VCaP (cell line): Measurements from ENCODE around the gene FGF12.
"Not testable (repeated sequence)": the region's sequence is repeated elsewhere in the genome, so short reads cannot be mapped to it uniquely, and the experiment has no call there.

ENCODE experiments used
- H3K27ac ChIP-seq: fragments of 450-650 bp; 2 replicates; pipeline ENCODE4 v1.5.1; 2017
- TF ChIP-seq, protein P1 (sequence below): fragments of 450-650 bp; conservative IDR thresholded peaks from 2 replicates; pipeline ENCODE4 v1.5.1; 2017; ENCODE audit warnings: mild to moderate bottlenecking, moderate library complexity

The FGF12 gene

DNA sequence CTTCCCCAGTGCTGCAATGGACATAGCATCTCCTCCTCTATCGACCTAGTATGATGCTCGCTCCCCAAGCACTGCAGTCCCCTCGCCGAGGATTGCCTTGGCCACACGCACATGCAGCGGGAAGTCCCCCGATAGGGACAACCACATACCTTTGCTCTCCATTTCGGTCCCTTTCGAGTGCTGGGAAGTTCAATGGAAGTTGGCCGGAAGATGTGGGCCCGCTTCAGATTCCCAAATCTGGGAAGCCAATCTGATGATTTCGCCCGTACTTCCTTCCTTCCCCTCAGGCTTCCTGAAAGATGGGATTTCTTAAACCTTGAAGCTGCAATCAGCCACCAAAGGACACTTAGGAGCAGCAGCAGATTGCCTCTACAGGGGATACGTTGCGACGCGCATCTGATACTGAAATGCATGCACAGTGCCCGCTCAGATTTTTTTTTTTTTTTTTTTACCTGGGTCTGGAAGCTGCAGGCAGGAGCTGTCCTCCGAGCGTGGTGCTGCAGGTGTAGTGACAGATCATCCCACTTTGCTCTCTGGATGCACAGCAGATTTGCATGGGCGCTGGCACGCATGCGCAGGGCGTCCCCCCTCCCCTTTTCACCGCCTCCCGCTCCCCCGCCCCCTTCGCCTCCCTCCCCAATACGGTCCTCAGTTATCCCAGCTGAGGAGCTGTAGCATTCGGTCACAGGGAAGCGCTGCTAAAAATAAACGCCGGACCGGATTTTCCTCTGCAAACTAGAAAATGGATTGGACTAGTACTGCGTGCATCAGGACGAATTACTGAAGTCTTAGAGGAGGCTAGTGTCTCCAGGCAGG is at the start of gene FGF12:
TSS of gene FGF12 (minus strand) at position 510 of the 816 bp plus-strand sequence.
- TF ChIP-seq, protein P1, sequence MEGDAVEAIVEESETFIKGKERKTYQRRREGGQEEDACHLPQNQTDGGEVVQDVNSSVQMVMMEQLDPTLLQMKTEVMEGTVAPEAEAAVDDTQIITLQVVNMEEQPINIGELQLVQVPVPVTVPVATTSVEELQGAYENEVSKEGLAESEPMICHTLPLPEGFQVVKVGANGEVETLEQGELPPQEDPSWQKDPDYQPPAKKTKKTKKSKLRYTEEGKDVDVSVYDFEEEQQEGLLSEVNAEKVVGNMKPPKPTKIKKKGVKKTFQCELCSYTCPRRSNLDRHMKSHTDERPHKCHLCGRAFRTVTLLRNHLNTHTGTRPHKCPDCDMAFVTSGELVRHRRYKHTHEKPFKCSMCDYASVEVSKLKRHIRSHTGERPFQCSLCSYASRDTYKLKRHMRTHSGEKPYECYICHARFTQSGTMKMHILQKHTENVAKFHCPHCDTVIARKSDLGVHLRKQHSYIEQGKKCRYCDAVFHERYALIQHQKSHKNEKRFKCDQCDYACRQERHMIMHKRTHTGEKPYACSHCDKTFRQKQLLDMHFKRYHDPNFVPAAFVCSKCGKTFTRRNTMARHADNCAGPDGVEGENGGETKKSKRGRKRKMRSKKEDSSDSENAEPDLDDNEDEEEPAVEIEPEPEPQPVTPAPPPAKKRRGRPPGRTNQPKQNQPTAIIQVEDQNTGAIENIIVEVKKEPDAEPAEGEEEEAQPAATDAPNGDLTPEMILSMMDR = no peak
- H3K27ac ChIP-seq = peak within 1 kb of the TSS; percentile 57

DNA sequence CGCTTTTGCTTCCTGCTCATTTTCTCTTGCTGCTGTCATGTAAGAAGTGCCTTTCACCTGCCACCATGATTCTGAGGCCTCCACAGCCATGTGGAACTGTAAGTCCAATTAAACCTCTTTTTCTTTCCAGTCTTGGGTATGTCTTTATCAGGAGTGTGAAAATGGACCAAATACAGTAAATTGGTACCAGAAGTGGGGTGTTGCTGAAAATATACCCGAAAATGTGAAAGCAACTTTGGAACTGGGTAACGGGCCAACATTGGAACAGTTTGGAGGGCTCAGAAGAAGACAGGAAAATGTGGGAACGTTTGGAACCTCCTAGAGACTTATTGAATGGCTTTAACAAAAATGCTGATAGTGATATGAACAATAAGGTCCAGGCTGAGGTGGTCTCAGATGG is 47.0 kb upstream of the FGF12 start:
- H3K27ac ChIP-seq = not testable (repeated sequence)

DNA sequence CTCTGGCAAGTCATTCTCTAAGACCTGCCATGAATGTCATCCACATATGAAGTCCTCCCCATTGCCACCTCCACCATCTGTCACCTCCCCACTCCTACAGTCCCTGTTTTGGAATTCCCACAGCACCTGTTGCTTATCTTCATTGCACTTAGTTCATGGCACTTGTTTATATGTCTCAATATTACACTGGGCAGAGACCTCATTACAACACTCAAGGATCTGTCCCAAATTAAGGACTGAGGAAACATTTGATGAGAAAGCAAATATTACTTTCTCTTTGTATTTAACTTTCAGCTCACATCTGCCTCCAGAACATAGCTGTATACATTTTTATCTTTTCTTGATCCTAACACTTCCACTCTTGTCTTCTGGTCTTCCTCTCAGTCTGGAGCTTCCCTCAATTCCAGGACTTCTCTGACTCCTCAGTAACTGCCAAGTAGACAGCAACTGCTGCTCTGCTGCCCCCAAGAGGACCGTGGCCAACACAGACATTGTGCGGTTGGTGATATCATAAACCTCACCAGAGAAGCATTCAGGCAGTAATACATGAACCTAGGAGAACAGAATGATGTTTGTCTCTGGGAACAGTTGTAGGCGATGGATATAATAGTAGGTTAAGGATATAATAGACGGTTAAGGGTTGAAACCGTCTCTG is 45.0 kb upstream of the FGF12 start:
- TF ChIP-seq, protein P1 = peak; percentile 92

GRCh38 chr3:192758654-192759053 is 31.3 kb upstream of the FGF12 start:
- TF ChIP-seq, protein P1 = no peak
- no peak overlapping the region for H3K27ac ChIP-seq

More for the DNA sequence above, 45.0 kb upstream of the FGF12 start:
- no peak overlapping the region for H3K27ac ChIP-seq

GRCh38 chr3:192751148-192751547 is 23.8 kb upstream of the FGF12 start:
- H3K27ac ChIP-seq = no peak overlapping the region
- TF ChIP-seq, protein P1 = no peak

- H3K27ac ChIP-seq = no peak overlapping the region
These were observed 22.9 kb upstream of the FGF12 start for GRCh38 chr3:192750201-192750600.

DNA sequence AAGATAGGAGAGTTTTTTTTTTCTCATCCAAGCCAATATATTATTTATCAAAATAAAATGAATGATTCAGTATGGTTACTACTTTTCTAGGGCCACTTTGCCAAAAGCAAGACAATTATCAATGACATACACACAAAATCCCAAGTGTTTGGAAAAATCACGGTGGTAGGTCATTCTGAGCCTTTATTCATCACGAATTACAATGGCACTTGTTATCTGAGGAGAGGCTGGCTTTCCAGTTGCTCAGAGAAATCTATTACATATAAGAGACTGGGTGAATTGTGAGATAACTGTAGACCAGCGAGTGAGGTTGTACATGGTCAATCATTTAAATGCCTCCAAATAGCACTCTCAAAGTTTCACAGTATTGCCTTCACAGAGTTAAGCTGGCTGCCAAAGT is 20.4 kb upstream of the FGF12 start:
- no peak overlapping the region for H3K27ac ChIP-seq
- TF ChIP-seq, protein P1 = no peak

More at GRCh38 chr3:192750201-192750600, 22.9 kb upstream of the FGF12 start:
- TF ChIP-seq, protein P1 = no peak

DNA sequence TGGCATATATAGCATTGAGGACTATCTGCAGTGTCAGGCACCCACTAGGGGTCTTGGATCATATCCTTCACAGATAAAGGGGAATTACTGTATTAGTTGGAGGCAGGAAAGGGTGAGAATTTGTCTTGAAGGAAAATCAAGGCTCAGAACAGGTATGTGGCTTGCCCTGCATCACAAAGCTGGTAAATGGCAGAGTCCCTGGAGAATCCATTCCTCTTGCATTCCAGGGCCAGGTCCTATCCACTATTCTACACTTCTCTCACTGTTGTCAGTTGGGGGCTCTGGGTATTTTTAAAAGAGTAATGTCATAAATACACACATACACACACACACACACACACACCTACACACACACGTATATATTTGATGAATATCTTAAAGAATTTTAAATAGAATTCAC is 19.8 kb upstream of the FGF12 start:
- TF ChIP-seq, protein P1 = no peak
- no peak overlapping the region for H3K27ac ChIP-seq
